Bronchus fibroblast of lung (primary cell): Measurements from ENCODE around the gene TRMT1. TPM values are rescaled to one million over a fixed set of nuclear protein-coding genes. Genes with fewer than 3 reads are reported as not detected.

Source experiments
- total RNA-seq: library from RNA; depleted of rRNA; stranded (reverse); fragments of >200 nt; gene quantifications from 2 replicates; pipeline ENCODE4 v1.2.3, GENCODE V29; 2015

The TRMT1 gene
- total RNA-seq: 33.6 and 37.0 TPM in 2 replicates

DNA sequence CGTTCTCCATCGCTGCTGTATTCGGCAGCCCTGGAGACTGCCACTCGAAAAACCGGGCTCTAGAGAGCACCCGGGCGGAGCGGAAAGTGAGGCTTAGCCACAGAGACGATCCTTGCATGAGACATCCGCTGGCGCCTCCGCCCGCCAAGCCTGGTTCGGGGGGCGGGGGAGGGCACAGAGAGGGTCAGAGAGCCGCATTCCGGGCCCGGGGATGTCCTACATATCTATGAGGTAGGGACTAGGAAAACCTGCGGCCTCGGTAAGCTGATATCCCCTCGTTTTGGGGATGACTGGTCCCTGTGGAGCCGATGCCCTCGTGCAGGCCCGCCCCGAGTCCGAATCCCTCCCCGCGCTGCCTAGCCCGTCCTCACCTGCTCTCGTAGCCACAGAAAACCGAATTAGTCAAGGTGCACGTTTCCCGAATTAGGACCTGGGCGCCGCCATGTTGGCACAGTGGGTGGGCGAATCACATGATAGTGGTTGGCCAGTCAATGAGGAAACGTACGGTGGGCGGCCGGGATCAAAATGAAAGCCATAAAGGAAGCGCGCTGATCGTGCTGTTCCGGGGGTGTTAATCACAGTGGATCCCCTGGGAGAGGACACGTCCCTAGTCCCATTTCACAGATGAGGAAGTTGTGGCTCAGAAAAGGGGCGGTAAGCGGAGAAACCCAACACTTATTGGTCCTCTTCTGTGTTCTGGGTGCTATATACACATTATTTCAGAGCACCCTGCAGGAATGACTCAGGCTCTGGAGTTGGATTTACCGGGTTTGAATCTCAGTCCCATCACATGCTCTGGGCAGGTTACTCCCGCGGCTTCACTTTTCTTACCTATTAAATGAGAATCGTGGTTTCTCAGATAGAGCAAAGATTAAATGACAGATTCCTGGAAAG lies at the start of gene TRMT1:
Gene TRMT1 (minus strand): TSS at position 459 of the 894 bp plus-strand sequence. CDS start 341 bp downstream, at position 118.

DNA sequence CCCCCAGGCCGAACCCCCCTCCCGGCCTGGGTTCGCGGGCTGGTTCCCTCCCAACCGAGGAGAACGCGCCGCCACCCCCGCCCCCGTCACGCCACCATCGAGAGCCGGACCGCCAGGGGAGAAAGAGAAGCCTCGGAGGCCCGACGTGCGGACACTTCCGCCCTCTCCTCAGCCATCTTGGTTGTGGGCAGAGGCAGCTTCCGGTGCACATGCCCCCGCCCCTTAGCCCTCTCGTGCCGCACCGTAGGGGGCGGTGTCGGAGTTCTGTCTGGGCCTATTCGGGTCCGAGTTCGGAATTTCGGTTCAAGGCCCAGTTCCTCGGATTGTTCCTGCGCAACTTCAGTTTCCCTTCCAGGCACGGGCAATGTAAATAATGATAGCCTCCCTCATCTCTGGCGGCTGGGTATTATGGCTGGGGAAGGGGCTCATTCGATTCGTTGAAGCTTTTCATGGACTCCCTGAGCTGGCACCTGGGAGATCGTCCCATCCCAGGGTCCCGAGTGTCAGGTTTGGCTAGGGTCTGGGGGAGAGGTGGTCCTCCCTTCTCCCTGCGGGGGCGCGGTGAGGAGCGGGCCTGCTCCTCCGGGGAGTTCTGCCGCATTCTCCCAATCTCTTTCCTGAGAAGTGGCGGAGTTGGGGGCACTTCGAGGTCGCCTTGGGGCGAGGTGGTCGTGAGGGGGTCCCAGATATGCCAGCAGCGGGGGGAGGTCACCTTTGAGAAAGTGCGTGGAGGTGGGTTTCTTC lies 33.8 kb upstream of the TRMT1 start, which contains the start of the genes IER2 and STX10:
Gene IER2 (plus strand): TSS at position 225 of the 744 bp plus-strand sequence. CDS start 2,776 bp downstream, outside the sequence.
Gene STX10 (minus strand): TSS at position 189 of the 744 bp plus-strand sequence. CDS start 202 bp downstream, outside the sequence.

DNA sequence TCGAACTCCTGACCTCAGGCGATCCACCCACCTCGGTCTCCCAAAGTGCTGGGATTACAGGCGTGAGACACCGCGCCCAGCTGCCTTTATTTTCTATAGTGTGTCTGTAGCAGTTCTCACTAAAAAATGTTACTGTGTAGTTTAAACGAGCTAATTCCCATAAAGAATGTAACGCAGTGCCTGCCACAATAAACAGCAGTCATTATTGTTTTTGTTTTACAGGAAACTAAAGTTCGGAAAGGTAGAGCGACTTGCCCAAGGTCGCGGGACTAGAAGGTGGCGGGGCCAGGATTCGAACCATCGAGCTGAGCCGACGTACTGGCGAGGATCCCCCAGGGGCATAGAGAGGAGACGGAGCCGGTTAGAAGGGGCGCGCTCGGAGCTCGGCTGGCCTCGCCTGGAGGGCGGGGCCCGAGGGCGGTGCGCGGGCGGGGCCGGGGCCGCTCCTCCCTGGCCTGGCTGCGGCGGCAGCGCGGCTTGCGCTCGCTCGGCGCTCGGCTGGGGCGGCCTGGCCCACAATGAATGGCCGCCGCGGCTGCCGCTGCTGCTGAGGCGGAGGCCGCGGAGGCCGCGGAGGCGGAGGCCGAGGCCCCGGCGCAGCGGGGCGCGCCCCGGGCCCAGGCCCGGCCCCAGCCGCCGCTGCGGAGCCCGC lies 1.4 kb upstream of the TRMT1 start, which contains the start of gene NACC1:
Gene NACC1 (plus strand): TSS at position 493 of the 652 bp plus-strand sequence. CDS start 16,944 bp downstream, outside the sequence.

DNA sequence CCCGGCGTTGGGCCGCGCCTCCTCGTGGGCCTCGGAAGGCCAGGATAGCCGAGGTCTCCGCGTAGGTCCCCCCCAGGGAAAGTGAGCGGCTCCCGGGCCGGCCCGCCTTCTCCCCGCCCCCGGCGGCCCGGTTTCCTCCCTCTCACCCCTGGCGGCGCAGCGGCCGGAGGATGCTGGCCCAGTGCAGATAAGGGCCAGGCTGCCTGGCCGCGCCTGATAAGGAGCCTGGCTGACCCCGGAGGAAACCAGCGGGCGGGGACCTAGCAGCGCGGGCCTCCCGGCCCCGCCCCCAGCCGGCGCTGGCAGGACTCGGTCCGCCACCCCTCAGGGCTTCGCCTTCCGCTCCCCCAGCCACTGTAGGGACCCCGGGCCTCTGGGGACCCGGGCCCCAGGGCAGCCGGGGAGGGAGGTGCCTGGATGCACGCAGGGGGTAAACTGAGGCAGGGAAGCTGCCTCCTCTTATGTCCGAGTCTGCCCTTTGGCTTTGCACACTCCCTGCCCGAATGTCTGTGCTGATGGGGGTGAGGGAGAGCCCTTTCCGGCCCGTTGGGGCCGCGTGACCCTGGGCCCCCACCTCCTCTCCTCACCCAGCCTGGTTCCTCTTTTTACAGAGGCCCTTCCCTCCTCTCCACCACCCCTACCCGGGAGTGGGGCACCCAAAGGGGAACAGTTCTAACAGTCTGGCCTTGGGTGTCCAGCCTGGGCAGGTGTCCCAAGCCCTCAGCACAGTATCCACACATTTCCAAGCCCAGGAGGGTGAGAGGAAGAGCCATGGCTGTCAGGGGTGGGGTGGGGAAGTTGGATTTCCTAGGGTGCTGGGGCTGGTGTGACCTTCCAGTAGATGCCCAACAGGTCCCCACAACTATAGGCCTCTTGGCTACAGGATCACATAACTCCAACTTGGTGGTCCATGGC lies 13.6 kb downstream of the TRMT1 start, which contains the start of gene LYL1:
Gene LYL1 (minus strand): TSS at position 193 of the 915 bp plus-strand sequence. CDS start 1,687 bp downstream, outside the sequence.

Other genes with a start within 250 kb of the TRMT1 start
- gene DNASE2, start 235.3 kb downstream of the TRMT1 start, total RNA-seq: 21.3 and 28.6 TPM in 2 replicates
- gene KLF1, start 229.5 kb downstream of the TRMT1 start, total RNA-seq: 0.17 TPM in 1 of 2 replicates, not detected in the other
- gene GCDH, start 225.6 kb downstream of the TRMT1 start, total RNA-seq: 49.1 and 51.1 TPM in 2 replicates
- 0.74 and 0.84 TPM in 2 replicates for gene SYCE2, start 197.4 kb downstream of the TRMT1 start, total RNA-seq
- 72.5 and 72.7 TPM in 2 replicates for gene FARSA, start 183.0 kb downstream of the TRMT1 start, total RNA-seq
- 1,083 and 1,086 TPM in 2 replicates for gene CALR, start 178.1 kb downstream of the TRMT1 start, total RNA-seq
- gene RAD23A, start 170.9 kb downstream of the TRMT1 start, total RNA-seq: 138 and 145 TPM in 2 replicates
- 63.0 and 81.9 TPM in 2 replicates for gene GADD45GIP1, start 159.5 kb downstream of the TRMT1 start, total RNA-seq
- gene DAND5, start 147.2 kb downstream of the TRMT1 start, total RNA-seq: not detected in 2 replicates
- gene NFIX, start 121.3 kb downstream of the TRMT1 start, total RNA-seq: 41.0 and 42.9 TPM in 2 replicates
- gene LYL1, start 13.9 kb downstream of the TRMT1 start, total RNA-seq: 3.2 and 3.3 TPM in 2 replicates
- gene NACC1, start 1.5 kb upstream of the TRMT1 start, total RNA-seq: 73.7 and 79.7 TPM in 2 replicates
- gene STX10, start 33.6 kb upstream of the TRMT1 start, total RNA-seq: 81.5 and 91.0 TPM in 2 replicates
- gene IER2, start 33.7 kb upstream of the TRMT1 start, total RNA-seq: 62.9 and 67.9 TPM in 2 replicates